Fibroblast of skin of left quadriceps (primary cell): ENCODE results near the gene SLC16A3.
A peak's percentile ranks its signal among the peaks of the same experiment; 100 is the strongest.

ENCODE experiments used
- DNase-seq, 2 experiments: peaks; one replicate each; pipeline ENCODE4 v3.0.0-alpha.2; 2013; ENCODE audit warnings: low read depth in 2 of 2

The SLC16A3 gene

GRCh38 chr17:82223517-82223916 lies 5.3 kb upstream of the SLC16A3 start:
- no peak for DNase-seq

GRCh38 chr17:82224666-82225065 lies 4.2 kb upstream of the SLC16A3 start:
- no peak for DNase-seq

- DNase-seq, result no peak
Observed at GRCh38 chr17:82225368-82226029, 3.3 kb upstream of the SLC16A3 start.

- no peak for DNase-seq
Observed at GRCh38 chr17:82226146-82226808, 2.6 kb upstream of the SLC16A3 start.

- no peak for DNase-seq
Observed at GRCh38 chr17:82226809-82227628, 1.8 kb upstream of the SLC16A3 start.

- DNase-seq, result no peak
Observed at GRCh38 chr17:82227629-82228277, 1.1 kb upstream of the SLC16A3 start.

- DNase-seq, result no peak
Observed at GRCh38 chr17:82228278-82228841, 482 bp upstream of the SLC16A3 start.

- no peak for DNase-seq
Observed at GRCh38 chr17:82229698-82230608, 1.1 kb downstream of the SLC16A3 start.

- DNase-seq, result peak; percentile 57 to 65
Observed at GRCh38 chr17:82230609-82231311, 1.9 kb downstream of the SLC16A3 start.

- DNase-seq, result no peak
Observed at GRCh38 chr17:82231312-82231561, 2.4 kb downstream of the SLC16A3 start.

GRCh38 chr17:82231562-82232321 lies 2.9 kb downstream of the SLC16A3 start:
- DNase-seq, result no peak

GRCh38 chr17:82232322-82232820 lies 3.5 kb downstream of the SLC16A3 start:
- no peak for DNase-seq

GRCh38 chr17:82232876-82233785 lies 4.3 kb downstream of the SLC16A3 start:
- DNase-seq, result no peak

- DNase-seq, result no peak
Observed at GRCh38 chr17:82234211-82235055, 5.6 kb downstream of the SLC16A3 start.

GRCh38 chr17:82235056-82235774 lies 6.4 kb downstream of the SLC16A3 start:
- DNase-seq, result no peak

GRCh38 chr17:82235775-82236141 lies 6.9 kb downstream of the SLC16A3 start:
- no peak for DNase-seq
